GM19397 (cell line): Measurements from ENCODE around the gene GTPBP1.

Experiments used
- ATAC-seq: cut with Tn5 transposase; IDR thresholded peaks from one replicate; pipeline ENCODE4 v1.9.1; 2021; ENCODE audit warnings: mild to moderate bottlenecking, moderate library complexity; ENCODE audit not compliant: unreplicated experiment

The GTPBP1 gene

DNA sequence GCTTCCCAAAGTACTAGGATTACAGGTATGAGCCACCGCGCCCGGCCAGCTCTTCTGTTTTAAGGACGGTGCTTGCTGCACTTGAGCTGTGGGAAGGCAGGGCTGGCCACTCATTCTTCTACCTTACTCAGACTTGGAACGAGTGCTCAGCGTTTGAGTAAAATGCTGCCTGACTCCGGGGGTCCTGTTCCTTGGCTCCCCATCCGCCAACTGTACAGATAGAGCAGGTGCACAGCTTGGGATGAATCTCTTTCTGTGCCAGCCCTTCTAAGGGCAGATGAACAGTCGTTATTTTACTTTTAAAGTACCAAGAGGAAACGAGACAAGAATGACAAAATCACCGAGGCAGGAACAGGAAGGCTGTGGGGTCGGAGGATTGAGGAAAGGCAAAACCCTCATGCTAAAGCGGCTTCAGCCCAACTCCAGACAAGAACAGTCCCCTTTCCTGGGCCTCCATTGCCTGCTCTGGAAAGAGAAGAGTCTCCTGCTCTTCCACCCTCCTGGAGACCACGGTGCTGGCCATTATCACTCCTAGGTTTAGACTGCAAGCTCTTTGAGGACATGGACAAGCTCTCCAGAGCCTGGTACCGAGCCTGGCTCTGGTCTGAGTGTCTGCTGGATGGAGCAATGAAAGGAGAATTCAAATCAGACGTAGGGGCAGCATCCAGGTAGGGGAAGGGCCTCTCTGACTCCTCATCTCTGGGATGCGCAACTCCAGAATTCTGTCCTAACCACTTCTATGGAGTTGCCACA, 51.1 kb downstream of the GTPBP1 start:
- no peak for ATAC-seq

DNA sequence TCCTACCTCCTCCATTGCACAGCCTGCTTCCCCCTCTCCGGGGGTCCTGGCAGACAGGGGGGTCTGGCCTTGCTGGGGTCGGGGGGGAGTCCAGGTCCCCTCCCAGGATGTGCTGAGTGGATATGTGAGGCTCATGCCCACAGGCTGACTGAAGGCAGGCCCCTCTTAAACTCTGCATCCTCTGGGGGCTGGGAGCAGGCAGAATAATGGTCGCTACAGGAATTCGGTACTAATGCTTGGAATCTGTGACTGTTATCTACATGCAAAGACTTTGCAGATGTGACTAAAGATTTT, 51.7 kb downstream of the GTPBP1 start:
- no peak for ATAC-seq

DNA sequence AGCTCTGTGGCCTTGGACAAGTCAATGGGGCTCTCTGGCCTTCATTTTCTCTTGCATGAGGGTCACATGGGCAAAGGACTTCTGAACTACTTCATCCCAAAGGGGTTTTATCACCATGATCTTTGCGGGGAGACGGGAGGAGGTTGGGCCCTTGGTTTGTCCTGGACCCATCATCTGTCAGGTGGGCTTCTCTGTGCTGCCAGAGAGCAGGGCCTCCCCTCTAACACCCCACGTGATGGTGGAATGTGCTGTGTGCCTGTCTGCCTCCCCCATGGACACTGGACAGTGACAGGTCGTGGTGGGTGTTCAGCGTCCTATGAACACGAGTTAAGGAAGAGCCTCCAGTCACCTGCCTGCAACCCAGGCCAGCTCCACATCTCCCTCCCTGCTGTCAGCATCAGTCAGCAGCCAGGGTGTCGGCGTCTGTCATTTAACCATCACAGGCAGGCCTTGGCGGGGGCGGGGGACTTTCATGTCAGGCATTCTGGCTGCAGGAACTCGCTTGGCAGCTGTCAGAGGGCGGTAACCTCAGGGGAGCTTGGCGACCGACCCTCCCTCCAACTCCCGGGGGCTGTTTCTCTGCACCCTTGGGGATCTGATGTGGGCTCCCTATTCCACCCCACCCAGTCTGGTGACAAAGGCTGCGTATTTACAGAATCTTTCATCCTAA, 52.7 kb downstream of the GTPBP1 start:
- ATAC-seq: no peak

DNA sequence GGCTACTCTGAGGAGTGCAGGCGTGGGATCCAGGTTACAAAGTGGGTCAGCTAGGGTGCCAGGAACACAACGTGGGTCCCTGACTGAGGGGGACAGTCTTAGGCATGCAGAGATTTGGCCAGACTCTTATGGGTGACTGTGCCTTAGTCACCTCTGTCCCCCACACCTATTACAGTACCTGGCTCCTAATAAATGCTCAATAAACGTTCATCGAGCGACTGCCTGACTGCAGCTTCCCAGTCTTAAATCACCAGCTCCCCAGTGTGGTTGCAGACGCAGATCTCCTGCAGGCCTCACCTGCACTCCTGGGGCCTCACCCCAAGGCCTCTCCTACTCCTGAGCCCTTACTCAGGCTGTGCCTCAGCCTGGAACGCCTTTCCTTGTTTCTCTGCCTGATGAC, 53.3 kb downstream of the GTPBP1 start:
- no peak for ATAC-seq

DNA sequence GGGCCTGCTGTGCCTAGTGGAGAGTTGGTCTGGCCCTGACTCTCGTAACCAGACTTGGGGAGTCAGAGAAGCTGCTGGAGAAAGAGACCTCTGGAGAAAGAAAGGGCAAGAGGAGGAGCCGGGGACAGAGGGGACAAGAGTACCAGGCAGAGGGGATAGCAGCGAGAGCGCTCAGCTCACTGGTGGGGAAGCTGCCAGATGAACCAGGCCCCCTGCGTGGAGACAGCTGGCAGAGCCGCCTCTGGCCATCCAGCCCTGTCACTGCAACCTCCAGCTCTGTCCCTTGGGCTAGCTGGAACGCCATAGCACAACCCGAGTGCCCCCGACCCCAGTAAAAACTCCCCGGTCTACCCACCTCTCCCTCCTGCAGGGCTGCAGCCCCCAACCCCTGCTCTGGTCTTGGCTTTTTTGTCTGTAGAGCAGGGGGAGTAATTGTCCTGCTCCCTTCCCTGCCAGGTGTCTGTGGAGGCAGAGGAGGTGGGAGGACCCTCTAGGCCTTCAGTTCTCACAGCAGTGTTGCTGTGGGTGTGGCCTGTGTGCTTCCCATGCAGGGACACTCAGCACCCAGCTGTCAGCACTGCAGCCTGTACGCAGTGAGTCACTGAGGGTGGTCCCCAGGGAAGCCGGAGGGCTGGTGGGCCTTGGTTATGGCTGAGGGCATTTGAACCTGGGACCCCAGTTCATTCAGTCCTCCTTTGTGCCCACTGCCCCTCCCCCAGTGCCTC, 54.9 kb downstream of the GTPBP1 start:
- no peak for ATAC-seq

DNA sequence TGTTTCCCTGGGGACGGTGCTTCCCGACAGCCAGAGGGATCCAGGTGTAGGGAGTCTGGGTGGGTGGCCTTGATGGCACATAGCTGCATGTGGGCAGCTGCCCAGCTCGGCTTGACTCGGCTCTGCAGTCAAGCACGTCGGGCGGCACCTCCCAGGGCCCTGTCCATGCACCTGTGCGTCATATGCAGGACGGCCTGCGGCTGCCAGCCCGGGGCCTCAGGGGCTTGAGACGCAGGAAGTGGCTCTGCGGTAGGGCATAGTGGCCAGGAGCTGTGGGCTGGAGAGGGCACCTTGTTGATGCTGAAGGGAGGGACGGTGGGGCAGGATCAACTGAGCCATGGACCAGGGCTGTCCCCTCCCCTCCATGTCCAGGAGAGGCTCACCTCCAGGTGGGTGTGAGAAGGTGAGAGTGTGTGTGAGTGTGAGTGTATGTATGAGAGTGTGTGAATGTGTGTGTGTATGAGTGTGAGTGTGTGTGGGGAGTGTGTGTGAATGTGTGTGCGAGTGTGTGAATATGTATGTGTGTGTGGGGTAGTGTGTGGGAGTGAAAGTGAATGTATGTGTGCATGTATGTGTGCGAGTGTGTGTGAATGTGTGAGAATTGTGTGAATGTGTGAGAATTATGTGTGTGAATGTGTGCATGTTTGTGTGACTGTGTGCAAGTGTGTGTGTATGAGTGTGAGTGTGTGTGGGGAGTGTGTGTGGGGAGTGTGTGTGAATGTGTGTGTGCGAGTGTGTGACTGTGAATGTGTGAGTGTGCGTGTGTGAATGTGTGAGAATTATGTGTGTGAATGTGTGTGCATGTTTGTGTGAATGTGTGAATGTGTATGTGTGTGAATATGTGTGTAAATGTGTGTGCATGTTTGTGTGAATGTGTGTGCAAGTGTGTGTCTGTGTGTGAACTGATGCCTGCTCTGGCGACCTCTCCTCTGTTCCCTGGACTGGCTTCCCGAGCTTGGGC, 55.7 kb downstream of the GTPBP1 start:
- no peak for ATAC-seq

DNA sequence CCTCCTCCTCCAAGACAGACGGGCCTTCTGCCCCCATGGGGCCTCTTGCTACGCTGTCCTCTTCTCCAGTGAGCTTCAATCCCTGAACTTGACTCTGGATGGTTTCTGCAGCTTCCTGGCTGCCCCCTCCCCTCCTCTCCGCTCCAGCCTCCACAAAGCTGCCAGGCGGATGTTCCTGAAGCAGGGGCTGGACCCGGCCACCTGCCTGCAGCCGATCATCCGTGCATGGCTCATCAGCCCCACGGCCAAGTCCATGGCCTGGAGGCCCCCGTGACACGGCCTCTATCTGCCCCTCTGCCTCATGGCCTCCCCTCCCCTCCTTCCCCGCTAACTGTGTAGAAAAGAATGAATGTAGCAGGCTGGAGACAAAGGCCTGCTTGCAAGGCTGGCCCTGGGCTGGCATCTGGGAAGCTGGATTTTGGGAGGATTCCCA, 56.8 kb downstream of the GTPBP1 start:
- ATAC-seq: no peak

DNA sequence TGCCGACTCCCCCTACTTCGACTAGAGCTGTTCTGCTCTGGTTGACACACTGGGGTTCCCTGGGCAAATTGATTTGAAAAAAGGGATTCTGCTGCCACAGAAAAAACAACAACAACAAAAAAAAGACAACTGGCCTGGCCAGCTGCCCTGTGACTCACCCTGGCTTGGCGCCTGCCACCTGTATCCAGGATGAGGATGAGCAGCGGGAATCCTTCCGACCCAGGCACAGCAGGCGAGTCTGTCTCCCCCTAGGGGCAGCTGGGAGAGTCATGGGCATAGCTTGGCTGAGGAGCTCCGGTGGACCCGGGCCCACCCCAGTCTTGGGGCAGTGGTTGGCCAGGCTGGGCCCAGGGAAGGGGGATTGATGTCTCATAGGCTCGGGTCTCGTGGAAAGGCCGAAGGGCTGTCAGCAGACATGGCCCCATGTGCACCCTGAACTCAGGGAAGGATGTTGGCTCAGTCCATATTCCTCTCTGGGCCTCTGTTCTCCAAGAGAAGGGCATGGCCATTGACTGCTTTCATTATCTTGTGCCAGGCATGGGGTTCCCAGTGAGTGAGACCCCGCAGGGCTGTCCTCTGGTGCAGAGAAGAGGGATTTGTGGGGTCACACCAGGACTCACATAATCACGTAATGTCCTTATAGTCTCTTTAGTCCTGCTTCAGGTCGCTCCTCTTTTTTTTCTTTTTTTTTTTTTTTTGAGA, 60.5 kb downstream of the GTPBP1 start:
- no peak for ATAC-seq

DNA sequence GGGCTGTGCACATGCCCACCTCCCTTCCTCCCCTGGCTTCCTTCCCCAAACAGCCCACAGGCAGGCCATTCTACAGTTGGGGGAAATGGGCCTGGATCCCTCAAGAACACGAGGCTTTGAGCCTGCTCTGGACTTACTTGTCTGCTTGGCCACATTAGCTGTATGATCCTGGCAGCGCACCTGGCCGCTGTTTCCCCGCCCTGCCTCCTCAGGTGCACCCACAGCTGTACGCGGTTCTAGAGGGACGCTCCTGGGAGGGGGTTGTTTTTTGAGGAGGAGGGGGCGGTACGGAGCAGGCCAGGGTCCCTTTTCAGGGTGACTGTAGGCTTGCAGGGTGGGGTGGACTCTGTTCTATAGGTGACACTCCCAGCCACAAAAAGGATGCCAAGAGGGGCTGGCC, 61.6 kb downstream of the GTPBP1 start:
- ATAC-seq: no peak

DNA sequence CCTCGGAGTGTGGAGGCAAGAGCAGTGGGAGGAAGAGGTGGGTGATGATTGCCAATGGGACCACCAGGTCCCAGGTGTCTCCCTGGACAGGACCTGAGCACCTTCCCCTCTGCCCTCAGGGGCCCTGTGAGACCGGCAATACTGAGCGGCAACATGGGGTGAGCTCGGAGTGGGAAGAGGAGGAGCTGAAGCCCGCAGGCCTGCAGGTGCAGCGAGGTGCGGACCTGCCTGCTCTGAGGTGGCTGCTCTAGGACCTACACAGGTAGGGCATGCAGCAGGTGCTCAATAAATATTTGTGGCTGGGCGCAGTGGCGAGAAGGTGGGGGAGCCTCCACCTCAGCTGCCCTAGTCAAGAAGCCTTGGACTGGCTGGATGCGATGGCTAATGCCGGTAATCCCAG, 62.3 kb downstream of the GTPBP1 start:
- ATAC-seq: no peak

DNA sequence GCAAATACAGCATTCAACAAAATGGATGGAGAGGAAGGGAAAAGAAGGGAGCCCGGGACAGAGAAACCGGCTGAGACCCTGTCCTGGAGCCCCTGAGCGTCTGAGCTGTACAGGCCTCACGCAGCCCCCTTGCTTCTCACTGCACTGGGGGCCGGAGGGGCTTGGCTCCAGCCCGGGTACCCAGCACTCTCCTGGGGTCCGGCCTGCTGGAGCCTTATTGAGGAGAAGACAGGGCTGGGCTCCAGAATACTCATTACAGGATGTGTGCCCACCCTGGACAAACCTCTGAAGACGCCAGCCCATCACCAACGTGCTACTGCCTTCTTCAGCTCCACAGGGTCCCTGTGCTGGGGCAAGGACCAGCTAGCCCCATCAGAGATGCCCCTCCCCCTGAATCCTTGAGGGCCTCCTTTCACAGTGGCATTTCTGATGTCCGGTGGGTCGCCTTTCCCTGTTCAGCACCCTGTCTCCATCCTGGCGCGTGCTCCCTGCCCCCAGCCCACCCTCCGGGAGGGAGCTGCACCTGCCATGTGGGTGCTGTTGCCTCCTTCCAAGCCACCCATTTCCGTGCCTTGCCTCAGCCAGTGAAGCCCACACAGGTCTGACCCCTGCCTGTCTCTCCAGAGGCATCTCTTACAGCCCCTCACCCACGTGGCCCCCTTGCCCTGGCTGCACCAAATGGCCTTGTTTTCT, 64.7 kb downstream of the GTPBP1 start:
- ATAC-seq: no peak

DNA sequence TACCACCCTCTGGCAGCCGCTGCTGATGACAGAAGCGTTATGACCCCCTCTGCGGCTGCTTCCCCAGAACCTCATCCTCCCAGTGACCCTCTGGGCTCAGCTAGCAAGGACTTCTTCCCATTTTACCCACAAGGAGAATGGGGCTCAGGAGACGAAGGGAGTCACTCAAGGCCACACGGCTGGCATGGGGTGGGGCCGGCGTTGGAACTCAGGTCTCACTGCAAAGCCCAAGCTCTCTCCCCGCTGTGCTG, 66.8 kb downstream of the GTPBP1 start:
- ATAC-seq: no peak

DNA sequence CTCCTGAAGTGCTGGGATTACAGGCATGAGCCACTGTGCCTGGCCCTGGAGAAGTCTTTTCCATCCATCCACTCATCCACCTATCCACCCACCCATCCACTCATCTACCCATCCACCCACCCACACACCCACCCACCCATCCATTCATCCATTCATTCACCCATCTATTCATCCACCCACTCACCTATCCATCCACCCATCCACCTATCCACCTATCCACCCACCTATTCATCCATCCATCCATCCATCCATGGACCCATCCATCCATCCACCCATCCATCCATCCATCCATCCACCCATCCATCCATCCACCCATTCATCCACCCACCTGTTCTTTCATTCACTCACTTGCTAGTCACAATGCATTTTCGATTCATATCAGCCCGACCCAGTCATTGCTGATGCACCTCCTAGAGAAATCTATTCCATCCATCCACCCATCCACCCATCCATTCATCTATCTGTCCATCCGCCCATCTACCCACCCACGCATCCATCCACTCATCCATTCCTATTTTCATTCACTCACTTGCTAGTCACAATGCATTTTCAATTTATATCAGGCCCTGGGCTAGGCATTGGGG, 67.7 kb downstream of the GTPBP1 start:
- ATAC-seq: no peak

DNA sequence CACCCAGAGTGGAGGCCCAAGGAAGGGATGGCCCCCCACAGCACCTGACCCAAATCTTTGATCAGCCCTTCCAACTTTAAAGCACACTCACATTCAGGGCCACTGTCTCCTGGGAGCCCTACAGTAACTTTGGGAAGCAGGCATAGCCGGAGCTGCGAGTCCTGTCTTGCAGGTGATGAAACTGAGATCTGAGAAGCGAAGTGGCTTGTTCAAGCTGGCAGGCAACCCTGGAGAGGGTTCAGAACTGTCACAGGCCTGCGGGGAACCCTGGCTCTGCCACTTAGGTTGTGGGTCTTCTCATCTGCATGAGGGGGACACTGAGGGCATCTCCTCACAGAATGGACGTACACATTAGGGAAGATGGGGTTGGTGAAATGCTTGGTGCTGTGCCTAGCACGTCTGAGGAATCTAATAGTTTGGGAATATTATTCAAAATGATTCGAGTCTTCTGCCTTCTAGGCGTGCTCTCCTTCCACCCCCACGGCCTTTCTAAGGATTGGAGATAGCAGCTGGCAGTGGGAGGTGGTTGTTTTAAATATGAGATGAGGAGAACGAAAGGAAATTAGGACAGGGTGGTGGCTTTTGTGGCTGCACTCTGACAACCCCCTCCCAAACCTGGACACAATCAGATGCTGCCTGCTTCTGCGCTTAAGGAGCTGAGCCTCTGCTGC, 68.9 kb downstream of the GTPBP1 start:
- no peak for ATAC-seq

DNA sequence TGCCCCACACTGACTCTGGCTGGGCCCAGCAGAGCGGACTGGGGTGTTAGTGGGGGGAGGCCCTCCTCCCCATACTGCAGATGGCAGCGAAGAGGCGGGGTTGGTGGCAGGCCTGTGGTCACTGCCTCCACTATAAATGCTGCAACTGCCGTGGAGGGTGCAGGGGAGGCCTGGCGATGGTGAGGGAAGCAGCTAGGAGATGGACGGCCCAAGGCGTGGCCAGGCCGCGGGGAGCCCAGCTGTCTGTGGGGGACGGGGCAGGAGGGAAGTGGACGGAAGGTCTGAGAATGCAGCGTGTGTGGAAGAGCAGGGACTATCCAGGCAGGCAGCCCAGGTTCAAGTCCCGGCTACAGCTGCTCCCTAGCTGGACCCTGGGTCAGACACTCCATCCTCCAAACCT, 69.9 kb downstream of the GTPBP1 start:
- ATAC-seq: no peak

DNA sequence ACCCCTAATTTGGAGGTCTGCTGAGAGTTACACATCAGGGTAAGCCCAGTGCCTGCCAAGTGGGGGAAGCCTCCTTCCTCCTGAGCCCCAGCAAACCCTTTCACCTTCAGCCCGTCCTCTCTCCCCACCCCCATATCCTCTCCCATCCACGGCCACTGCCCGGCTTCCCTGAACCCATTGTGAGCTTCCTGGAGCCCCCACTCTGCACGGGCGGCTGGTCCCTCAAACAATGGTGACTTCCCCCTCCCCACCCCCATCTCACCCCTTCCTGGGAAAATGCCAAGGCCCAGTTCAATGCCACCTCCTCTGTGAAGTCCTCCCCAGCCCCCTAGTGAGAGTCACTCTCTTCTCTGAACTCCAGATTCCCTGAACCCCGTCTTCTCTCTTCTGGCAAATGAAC, 70.3 kb downstream of the GTPBP1 start:
- no peak for ATAC-seq

DNA sequence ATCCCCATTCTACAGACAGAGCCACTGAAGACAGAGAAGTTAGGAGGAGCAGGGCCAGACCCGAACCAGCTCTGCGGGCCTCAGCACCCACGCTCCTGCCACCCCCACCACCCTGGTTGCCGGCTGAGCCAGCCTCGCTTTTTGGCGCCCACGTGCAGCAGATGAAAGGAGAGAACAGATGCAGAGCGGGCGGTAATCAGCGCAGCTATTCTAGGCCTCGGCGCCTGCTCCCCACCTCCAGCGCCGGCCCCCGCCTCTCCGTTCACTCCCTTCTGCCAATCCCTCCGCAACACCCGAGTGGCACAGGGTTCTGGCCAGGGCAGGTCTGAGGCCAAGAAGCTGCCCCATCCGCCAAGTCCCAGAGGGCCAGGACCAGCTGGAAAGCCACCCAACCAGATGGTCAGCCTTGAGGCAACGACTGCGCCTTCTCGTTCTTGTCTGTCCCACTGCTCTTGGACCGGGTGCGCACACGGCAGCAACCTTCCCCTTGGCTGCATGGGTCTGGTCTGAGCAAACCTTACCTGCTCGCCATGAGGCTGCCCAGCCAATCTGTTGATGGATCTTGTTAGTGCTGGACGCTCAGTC, 71.4 kb downstream of the GTPBP1 start:
- ATAC-seq: no peak

DNA sequence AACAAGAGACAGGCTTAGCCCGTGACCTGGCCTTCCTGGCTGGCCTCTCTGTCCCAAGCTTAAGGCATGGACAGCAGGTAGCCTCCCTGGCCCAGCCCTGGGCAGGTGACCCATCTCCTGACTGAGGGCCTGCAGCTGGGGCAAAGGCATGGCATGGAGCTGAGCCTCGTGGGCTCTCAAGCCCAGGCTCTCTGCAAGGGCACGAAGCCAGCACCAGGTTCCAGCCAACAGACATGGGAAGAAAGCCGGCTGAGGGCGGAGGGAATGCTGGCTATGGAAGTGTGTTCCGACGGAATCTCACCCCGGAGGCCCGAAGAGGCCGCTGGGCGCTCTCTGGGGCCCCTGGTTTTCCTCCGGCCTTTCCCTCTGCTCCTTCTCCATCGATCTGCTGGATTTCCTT, 75.3 kb downstream of the GTPBP1 start:
- ATAC-seq: no peak
